Measurements from ENCODE around the gene EHMT1.

The EHMT1 gene

DNA sequence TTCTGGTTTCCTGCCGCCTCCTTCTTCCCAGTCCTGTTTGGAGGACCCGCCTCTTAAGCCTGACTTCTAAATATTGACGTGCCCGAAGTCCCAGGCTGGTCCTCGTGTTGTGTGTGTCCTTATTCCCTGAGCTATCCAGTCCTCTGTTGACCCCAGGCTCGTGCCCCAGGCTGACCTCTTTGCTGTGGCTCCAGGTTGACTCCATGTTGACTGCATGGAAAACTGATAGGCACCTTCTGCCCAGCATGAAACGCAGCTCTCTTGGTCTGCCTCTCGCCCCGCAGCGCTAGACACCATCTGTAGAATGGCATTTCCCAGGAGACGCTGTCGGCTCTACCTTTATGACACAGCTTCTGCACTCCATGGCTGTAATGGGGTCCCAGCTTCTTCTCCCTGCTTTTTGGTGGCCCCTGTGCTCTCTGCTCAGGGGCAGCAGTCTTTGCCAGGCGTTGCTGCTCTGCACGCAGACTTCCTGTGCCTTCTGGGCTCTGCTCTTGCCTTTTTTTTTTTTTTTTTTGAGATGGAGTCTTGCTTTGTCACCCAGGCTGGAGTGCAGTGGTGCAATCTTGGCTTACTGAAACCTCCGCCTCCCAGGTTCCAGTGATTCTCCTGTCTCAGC, 28.4 kb downstream of the EHMT1 start:
- DNase-seq, result no peak

DNA sequence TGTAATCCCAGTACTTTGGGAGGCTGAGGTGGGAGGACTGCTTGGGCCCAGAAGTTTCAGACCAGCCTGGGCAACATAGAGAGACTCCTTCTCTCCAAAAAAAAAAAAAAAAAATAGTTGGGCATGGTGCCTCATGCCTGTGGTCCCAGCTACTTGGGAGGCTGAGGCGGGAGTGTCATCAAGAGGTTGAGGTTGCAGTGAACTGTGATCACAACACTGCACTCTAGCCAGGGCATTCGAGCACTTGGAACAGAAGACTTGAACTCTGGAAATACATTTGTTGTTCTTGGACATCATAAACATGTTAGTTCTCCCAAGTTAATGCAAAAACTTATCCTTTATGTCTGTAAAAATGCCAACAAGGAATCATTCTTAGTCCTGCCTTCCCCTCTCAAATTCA, 29.6 kb downstream of the EHMT1 start:
- no peak for DNase-seq

DNA sequence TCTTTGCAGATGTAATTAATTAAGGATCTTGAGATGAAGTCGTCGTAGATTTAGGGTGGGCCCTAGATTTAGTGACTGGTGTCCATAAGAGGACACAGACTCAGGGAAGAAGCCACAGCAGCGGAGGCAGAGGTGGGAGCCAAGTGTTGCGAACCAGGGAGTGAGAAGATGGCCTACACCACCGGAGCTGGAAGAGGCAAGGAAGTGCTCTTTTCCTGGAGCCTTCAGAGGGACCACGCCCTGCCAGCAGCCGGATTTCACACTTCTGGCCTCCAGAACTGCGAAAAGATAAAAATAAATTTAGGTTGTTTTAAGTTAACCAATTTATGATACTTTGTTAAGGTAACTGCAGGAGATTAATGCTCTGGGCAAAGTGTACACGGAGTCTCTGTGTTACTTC, 30.7 kb downstream of the EHMT1 start:
- no peak for DNase-seq

DNA sequence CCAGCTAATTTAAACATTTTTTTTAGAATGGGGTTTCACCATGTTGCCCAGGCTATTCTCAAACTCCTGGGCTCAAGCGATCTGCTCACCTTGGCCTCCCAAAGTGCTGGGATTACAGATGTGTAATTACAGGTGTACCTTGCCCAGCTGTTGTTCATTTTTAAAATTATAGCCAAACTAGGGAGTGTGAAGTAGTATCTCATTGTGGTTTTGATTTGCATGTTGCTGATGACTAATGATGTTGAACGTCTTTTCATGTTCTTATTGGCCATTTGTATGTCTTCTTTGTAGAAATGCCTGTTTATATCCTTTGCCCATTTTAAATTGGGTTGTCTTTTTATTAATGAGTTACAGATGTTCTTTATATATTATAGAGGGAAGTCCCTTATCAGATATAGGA, 31.5 kb downstream of the EHMT1 start:
- no peak for DNase-seq

DNA sequence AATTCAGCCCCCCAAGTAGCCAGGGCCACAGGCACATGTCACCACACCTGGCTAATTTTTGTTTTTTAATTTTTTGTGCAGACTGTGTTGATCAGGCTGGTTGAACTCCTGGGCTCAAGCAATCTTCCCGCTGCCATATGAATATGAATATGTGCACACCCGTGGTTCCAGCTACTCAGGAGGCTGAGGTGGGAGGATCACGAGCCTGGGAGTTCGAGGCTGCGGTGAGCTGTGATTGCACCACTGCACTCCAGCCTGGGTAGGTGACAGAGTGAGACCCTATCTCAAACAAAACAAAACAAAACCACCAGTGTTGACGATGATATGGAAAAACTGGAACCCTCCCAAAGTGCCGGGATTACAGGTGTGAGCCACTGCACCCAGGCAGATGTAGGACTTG, 32.0 kb downstream of the EHMT1 start:
- DNase-seq, result no peak

DNA sequence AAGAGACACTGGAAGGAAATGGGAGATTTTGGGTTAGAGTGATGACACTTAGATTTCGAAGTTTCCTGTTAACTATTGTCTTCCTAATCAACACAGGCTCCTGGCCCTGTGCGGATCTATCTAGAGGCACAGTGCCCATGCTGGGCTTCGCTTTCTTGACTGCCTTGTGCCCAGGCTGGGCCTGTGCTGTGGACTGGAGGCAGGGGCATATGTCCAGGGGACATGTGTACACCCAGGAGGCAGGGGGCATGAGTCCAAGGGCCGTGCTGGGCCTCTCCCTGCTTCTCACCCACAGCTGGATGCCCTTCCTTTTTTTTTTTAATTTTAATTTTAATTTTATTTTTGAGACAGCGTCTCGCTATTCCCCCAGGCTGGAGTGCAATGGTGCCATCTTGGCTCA, 37.6 kb downstream of the EHMT1 start:
- no peak for DNase-seq

DNA sequence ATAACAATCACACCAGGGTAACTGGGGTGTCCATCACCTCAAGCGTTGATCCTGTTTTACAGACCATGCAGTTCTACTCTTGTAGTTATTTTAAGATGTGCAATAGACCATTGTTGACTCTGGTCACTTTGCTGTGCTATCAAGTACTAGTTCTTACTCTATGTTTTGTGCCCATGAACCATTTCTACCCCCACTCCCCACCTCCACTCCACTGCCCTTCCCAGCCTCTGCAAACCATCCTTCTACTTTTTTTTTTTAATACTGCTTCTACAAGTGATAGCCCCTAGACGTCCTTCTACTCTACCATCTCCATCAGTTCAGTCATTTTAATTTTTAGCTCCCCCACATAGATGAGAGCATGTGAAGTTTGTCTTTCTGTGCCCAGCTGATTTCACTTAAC, 38.8 kb downstream of the EHMT1 start:
- no peak for DNase-seq

DNA sequence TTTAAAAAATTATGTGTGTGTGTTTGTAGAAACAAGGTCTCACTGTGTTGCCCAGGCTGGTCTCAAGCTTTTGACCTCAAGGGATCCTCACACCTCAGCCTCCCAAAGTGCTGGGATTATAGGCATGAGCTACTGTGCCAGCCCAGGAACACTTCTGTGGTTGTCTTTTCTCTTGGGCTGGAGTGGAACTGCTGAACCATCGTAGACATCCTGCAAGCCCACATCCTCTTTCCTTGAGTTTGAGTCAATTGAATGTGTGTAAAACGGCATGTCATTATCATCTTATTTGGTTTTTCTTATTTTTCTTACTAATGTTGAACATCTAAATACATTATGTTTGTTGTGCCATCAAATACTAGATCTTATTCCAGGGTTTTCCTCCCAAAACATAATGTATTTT, 40.0 kb downstream of the EHMT1 start:
- no peak for DNase-seq

DNA sequence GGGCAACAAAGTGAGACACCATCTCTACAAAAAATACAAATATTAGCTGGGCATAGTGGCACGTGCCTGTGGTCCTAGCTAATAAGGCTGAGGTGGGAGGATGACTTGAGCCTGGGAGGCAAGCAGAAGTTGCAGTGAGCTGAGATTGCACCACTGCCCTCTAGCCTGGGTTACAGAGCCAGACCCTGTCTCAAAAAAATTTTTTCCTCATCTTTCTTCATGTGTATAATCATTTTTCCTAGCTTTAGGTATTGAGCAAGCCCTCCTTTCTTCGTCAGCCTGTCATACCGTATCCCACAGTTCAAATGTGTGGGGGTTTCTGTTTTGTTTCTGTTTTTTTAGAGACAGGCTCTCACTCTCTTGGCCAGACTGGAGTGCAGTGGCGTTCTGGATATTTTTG, 41.3 kb downstream of the EHMT1 start:
- no peak for DNase-seq

DNA sequence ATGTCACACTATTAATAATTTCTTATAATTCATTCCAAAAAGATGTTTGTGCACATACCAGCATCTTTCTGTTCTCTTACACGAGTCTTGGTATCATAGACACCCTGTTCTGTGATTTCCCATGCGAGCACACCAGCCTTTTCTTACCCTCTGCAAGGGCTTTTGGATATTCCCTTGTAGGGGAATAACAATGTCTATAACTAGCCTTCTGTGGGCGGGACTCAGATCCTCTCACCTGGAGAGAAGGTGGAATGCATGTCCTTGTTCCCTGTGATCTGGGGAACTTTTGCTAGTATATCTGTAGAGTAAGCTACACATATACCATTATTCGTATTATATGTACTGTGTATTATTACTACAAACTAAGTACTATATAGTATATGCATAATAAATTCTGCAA, 44.8 kb downstream of the EHMT1 start:
- DNase-seq, result no peak

DNA sequence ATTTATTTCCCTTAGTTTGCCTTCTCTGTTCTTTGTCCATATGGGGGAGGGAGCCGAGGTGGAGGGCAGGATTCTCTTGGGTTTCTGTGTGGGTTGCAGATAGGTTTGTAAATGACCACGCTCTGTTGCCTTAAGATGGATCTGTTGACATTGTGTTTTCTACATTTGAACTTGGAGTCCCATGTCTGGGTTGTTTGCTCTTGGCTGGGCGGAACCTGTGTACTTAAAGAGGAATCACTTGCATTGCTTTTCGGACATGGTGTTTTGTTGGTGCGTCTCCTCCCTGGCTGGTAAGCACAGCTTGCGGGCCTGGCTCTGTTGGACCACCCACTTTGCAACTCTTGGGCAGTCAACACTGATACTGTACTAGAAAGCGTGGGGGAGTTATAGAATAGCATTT, 45.9 kb downstream of the EHMT1 start:
- no peak for DNase-seq

DNA sequence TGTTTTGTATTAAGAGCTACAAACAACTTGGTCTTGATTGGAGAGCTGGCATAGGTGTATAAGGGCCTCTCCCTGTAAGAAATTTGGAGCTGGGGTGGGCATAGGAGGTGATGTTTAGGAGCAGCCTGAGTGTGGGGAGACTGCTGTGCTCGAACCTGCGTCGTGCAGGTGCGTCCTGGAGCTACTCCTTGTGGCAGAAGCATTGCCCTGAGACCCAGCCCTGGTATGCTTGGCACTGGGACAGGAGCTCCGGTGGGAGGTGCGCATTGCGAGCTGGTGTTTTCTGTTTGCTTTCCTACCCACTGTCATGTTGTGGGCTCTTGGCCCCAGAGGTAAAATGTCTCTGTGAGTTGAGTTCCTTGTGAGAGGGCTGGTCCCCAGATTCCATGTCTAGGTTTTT, 46.4 kb downstream of the EHMT1 start:
- no peak for DNase-seq

DNA sequence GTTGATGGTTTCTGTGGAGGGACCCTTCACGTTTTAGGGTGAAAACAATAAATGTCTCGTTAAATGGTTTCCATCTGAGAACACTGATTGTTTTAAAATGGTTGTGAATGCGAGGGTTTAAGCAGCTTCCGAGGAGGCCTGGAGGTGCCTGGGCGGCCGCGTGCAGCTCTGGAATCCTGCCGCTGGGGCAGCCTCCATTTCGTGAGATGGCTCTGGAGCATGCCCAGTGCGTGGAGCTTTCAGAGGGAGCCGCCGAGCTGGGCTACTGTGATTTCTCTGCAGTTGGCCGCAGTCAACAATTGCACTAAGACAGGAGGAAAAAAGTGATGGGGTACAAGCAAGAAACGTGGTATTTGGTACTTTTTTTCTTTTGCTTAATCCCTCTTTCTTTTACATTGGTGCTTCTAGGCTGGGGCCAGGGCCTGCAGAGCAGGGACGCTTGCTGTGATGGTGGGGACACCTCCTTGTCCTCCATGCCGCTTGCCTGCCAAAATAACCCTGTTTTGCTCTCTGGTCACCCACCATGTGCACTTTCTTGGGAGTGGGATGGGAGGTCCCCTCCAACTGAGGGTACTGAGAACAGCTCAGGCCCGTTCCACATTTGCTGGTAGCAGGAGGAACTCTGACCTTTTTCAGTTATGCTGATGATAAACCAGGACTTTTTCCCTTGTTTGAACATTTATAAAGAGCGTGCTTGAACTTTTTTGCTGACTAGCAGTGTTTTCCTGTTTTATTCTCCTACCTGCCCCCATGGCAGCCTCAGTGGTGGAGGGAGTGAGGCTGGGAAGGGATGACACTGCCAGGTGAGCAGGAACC, 47.1 kb downstream of the EHMT1 start:
- no peak for DNase-seq

DNA sequence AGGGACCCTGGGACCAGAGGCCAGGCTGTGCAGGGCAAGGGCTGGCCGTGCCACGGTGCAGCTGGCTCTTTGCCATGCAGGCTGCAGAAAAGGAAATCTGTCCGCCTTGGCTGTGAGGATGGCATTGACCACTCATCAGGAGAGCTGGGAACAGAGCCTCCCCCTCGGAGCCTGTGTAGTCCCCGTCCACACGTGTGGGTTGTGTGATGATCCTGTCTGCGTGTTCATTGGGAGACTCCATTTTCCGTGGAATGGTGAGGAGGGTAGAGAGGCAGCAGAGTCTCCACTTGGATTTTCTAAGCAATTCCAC, 47.7 kb downstream of the EHMT1 start:
- no peak for DNase-seq

DNA sequence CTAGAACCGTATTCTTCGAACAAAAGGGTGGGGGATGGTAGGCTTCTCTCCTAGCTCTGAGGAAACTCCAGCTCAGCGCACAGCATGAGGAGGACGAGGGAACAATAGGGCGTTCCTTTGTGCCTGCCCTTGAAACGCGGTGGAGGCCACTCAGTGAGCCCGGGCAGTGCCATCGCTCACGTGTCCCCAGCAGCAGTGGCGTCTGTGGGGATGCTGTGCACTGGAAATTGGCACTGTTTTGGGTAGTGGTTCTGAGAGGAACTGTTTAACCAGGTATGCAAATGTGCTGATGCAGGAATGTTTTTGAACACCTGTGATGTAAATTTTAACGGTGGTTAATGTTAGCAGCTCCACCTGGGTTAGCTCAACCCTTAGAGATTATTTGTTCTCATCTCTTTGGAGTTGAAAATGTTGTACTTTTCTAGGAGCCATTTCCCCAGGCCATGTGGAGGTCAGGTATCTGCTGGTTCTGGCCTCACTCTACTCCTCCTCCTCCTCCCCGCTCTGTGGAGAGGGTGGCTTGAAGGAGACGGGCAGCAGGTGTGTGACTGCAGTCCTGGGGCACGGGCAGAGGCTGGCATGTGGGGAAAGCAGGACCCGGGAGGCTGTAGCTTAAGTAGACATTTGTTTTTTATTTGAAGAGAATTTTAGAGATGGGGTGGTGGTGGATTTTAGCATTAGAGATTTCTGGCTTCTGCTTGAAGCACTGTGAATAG, 48.3 kb downstream of the EHMT1 start:
- DNase-seq, result no peak

DNA sequence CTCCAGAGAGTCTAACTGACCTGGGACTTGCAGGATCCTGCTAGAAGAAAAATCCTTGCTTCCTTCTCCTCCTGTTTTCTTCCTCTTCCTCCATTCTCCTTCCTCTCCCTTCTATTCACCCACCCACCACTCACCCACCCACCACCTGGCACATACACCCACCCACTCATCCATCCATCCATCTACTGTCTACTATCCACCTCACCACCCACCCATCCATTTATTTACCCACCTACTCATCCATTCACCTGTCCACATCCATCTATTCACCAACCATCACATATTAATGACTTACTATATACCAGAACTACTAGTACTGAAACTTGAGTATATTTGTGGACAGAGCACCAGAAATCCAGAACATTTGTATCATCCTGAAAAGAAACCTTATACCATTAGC, 49.4 kb downstream of the EHMT1 start:
- no peak for DNase-seq

DNA sequence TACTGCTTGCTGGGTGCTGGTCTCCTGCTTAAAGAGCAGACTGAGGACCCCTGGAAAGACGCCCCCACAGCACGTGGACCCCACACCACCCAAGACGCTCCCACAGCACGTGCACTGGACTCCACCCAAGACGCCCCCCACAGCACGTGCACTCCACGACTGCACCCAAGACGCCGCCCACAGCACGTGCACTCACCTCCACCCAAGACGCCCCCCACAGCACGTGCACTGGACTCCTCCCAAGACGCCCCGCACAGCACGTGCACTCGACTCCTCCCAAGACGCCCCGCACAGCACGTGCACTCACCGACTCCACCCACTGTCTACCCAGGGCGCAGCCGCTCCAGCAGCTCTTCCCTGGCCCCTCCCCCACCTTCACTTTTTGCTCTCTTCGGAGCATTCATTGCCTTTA, 50.5 kb downstream of the EHMT1 start:
- DNase-seq, result no peak

DNA sequence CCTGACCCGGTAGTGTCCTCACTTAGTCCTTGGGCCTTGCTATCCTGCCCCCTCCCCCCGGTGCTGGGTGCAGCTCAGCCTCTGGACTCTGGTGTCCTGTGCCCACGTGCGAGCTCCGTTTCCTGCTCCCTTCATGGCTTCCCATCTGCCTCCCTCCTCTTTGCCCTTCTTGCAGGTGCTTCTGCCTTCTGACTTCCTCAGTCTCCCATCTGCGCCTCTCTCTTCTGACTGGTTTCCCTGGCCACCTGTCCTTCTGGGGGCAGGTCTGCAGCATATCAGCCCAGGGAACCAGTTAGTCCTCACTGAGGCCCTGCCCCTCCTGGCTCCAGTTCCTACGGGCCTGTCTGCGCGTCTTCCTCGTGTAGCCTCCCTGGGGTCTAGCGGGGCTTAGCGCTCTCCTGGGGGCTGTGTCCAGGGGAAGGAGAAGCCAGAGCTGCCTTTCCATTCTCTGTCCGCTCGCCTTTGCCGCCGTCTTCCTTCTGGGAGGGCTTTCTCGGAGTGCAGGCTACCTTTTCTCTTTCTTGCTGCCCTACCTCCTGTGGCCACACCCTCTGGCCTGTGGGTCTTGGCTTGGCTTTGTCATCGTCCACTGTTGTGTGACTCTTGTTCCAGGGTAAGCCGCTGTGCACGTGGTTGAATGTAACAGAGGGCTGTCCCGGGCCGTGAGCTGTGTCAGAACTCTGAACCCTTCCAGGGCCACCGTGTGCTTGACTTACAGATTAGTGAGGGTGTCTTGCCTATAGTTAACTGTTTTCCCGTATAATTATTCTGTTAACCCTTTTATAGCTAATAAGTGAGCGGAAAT, 51.8 kb downstream of the EHMT1 start:
- no peak for DNase-seq

DNA sequence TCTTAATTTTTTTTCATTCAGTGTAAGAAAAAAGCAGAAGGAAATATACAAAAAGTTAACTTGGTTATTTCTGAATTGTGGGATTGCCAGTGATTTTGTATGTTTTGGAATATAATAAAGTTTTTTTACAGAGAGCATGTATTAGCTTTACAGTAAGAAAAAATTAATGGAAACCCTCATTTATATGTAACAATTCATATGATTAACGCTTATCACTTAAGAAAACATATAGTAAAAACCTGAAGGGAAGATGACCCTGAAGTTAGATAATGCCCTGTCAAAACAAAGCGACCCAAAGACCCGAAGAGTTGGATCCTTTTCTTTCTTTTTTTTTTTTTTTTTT, 52.4 kb downstream of the EHMT1 start:
- no peak for DNase-seq

DNA sequence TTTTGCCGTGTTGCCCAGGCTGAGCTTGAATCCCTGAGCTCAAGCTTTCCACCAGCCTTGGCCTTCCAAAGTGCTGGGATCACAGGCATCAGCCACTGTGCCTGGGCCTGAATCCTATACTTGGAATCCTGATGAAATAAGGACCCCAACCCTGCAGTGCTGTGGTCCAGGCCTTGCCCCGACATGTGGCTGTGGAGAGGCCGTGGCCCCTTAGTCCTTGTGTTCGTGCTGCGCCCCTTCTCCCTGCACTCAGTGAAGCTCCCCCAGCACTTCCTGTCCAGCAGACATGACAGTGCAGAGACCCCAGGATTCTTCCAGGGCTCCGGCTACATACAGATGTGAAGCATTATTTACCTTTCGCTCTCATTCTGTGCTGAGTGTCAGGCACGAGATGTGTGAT, 52.9 kb downstream of the EHMT1 start:
- no peak for DNase-seq

DNA sequence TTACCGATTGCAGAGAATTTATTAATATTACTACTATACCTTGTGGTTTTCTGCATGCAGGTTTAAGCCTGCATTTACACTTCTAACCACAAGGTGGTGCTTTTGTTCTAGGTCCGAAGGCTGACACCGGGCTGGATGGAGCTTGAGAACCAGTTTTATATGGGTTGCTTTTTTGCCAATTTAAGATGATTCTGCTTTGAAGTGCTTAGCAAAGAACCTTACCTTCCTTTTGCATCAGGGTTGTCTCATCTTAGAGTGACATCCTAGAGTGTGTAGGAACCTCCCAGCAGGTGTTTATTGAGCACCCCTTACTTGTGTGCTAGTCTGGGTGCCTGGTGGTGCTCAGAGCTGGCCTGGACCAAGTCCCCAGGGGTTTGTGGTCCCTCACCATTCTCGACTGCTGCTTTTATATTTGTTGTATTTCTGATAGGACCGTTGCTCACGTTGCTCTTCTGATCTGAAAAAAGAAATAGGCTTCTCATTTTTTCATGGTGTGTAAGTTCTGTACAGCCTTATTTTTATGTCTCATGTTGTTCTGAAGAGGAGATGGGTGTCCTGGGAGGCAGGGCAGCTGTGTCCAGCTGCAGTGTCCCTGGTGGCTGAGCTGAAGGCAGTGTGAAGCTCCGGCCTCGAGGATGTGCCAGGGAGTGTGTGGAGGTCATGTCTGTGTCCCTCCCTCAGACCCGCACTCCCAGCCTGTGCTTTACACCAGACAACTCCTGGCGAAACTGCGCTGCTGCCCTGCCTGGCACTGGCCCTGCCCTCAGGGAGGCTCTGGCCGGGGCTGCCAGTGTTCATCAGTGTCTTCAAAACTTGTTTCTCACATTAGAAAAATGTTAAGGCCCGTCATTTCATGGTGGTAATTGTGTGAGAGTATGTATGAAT, 54.3 kb downstream of the EHMT1 start:
- peak; percentile 68 for DNase-seq

DNA sequence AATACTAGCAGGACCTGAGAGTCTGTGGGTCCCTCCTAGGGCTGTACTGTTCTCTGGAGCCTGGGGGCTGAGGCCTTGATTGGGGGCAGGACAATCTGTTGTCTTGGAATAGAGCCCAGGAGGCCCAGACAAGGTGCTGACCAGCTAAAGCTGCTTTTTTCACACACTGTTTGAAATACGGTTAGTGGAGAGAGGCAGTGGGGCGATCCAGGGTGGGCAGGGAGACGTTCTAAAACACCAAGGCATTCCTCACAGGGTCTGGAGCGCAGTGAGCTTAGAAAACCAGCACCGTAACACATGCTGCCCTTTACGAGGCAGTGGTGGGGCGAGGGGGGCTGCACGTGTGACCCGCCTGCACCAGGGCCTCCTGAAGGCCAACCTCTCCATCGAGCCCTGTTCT, 55.1 kb downstream of the EHMT1 start:
- no peak for DNase-seq
